KOPT-K1 (cell line): ENCODE measurements around the gene TMEM132D.

ENCODE experiments used
- H3K27ac ChIP-seq: fragments of 200-600 bp; sonication (generic); 2 replicates; pipeline ENCODE4 v1.5.1; 2016; ENCODE audit warnings: antibody characterized with exemption, mild to moderate bottlenecking, low read depth, low read length; ENCODE audit not compliant: poor library complexity, severe bottlenecking
- H3K36me3 ChIP-seq: fragments of 200-600 bp; sonication (generic); 2 replicates; pipeline ENCODE4 v1.5.1; 2017; ENCODE audit warnings: antibody characterized with exemption, mild to moderate bottlenecking, low read length, moderate library complexity; ENCODE audit not compliant: insufficient read depth
- H3K9me3 ChIP-seq: fragments of 200-600 bp; sonication (generic); 2 replicates; pipeline ENCODE4 v1.5.1; 2017; ENCODE audit warnings: antibody characterized with exemption, low read length, mild to moderate bottlenecking; ENCODE audit not compliant: insufficient read depth, poor library complexity, severe bottlenecking

Gene TMEM132D

DNA sequence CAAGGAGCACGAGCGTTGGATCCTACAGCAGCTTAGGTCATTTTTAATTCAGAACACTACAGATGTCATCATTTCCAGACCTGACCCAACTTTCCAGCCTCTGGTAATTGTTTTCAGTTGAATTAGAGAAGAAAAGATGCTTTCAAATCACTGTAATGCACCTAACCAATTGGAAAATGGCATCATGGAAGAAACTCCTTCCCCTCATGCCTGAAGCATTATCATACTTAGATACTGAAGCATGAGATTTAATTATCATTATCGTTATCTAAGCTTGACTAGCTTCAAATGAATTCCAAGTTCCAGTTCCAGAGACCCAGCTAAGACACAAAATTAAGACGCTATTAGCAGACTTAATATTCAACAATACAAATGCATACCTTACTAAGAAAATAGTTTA is 299.3 kb downstream of the TMEM132D start:
- H3K9me3 ChIP-seq, result peaks cover 25% of the 10 kb centered on the region
- no peaks in the 10 kb centered on the region for H3K36me3 ChIP-seq
- H3K27ac ChIP-seq, result no peak overlapping the region

DNA sequence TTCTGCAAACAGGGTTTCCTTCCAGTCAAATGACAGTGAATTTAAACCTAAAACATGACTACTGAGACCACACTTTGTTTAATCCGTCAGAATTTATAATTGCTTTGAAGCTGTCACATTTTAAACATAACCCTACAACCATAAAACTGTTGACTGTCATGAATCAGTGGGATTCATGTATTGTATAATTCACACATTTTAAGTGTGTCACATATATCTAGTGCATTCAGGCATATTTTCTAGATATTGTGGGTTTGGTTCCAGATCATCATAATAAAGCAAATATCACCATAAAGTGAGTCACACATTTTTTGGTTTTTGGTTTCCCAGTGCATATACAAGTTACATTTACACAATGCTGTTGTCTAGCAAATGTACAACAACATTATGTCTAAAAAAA is 304.4 kb downstream of the TMEM132D start:
- no peak overlapping the region for H3K27ac ChIP-seq
- H3K9me3 ChIP-seq, result peaks cover 31% of the 10 kb centered on the region
- no peaks in the 10 kb centered on the region for H3K36me3 ChIP-seq

DNA sequence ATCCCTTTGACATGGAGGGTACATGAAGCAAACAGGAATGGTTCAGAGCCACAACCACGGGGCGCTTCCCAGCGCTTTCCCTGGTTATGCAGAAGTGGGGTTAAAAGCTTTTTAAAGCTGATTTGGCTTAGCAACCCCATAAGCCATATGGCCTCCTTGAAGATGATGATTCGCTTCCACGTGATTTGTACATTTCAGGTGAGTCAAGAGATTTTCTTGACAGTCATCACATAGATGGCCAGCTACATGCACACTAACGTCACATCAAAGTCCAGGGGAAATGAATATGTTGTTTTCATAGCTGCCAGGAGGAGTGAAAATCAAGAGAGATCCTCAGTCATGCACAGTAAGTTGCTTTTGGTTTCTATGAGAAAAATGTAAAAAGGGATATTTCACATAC is 309.7 kb downstream of the TMEM132D start:
- Histone ChIP-seq H3K36me3 (no peaks in the 10 kb centered on the region), H3K9me3 (peaks cover 6% of the 10 kb centered on the region), H3K27ac (no peak overlapping the region)

DNA sequence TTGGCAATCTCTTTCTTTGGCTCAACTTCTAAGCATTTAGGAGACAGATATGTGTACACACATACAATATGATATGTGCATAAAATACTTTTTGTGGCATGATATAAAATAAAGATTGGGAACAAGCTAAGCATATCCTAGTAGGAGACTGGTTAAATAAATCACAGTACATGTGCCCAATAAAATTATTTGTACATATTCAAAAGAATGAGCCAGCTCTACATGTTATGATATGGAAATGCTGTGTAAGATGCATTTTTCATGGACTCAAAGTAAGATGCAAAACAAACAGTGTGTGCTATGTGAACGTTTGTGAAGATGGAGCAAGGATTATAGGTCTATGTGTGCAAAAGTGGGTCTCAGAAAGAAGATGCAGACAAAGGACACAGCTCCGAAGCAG is 311.4 kb downstream of the TMEM132D start:
- no peaks in the 10 kb centered on the region for H3K36me3 ChIP-seq
- H3K9me3 ChIP-seq, result peaks cover 15% of the 10 kb centered on the region
- no peak overlapping the region for H3K27ac ChIP-seq

DNA sequence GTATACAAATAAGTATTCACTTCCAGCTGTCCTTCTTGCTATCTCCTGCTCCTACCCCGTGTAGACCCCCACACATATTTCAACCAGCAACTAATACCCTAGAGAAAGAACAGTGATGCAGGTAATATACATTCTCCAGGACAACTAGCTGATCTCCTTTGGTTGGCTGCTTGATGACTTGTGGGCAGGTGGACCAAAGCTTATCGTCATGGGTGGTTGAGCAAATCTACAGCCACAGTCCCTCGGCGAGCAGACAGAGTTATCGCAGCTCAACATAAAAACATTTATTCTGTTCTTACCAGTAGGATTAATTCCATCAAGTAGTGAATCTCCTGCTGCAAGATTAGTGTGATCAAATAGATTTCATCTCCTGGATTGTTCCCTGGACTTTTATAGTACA is 314.3 kb downstream of the TMEM132D start:
- Histone ChIP-seq H3K36me3 (no peaks in the 10 kb centered on the region), H3K9me3 (peaks cover 13% of the 10 kb centered on the region), H3K27ac (no peak overlapping the region)

DNA sequence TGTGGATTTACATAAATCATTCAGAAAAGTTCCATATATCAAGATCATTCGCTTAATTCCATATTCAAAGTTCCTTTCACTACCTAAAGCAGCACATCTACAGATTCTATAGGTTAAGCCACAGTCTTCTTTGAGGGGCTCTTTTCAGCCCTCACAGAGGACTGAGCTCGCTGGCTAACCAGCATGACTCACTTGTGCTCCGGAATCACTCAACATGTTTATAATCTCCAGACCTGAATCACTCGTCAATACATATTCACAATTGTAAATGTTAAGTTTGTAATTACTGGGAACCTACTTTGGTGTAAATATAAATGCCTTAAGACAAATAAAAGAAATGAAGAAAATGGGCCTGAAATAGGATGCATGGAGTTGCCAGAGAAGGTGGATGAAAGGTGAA is 315.7 kb downstream of the TMEM132D start:
- peaks cover 13% of the 10 kb centered on the region for H3K9me3 ChIP-seq
- H3K27ac ChIP-seq, result no peak overlapping the region
- H3K36me3 ChIP-seq, result no peaks in the 10 kb centered on the region

DNA sequence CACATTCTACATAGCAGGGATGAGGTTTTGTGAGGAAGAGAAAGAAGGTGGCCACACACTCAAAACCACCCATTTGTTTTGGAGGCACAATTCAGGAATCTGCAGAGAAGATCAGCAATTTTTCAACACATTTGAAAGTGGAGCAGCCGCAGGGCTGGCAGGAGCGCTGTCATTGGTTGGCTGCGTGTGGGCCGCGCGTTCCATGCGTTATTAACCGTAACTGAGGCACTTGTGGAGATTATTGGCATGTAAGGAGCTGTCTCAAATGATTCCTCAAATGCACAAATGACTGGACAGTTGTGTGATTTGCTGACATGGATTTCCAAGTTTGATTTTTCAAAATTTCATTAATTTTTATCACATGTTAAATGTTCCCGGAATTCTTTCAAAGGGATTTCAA is 318.5 kb downstream of the TMEM132D start:
- peaks cover 13% of the 10 kb centered on the region for H3K9me3 ChIP-seq
- H3K27ac ChIP-seq, result no peak overlapping the region
- H3K36me3 ChIP-seq, result no peaks in the 10 kb centered on the region

DNA sequence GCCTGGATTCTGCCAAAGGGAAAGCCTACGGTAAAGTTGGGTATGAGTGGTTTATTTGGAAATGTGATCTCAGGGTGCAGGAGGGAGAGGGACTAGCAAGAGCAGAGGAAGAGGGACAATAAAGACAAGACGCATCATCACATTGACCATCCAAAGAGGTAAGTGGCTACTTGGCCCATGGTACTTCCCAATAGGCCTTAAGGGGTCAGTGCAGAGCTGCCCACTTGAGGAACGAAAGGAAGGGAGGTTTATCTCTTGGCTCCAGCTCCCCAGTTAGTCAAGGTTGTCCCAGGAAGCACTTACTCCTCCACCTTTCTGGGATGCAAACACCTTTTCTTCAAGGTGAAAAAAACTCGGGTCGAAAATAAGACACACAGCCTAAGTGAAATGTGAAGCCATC is 323.9 kb downstream of the TMEM132D start:
- no peak overlapping the region for H3K27ac ChIP-seq
- H3K36me3 ChIP-seq, result no peaks in the 10 kb centered on the region
- peaks cover 7% of the 10 kb centered on the region for H3K9me3 ChIP-seq

DNA sequence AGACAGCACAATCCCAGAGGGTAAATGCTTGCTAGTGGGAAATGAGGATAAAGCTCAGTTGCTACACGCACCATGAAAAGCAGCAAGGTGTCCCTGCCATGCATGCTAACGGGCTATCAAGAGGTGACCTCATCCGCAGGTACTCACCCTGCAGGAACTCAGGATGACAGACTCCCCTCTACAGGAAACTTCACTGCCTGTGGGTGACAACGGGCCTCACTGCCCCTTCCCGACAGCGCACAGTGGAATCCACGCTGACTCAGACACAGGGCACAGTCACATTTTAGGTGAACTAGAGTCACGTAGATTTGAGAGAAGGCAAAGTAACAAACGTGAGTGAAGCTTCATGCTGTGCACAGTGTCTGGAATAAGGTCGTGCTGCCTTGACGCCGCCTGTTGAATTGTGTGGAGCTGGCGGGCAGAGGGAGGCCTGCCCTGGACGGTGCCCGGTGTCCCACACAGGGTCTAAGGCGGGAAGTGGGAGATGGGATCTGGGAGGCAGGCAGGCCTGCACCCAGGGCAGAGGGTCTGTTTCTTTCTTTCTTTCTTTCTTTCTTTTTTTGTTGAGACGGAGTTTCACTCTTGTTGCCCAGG is 331.8 kb downstream of the TMEM132D start:
- Histone ChIP-seq H3K36me3 (no peaks in the 10 kb centered on the region), H3K27ac (no peak overlapping the region), H3K9me3 (peaks cover 19% of the 10 kb centered on the region)

DNA sequence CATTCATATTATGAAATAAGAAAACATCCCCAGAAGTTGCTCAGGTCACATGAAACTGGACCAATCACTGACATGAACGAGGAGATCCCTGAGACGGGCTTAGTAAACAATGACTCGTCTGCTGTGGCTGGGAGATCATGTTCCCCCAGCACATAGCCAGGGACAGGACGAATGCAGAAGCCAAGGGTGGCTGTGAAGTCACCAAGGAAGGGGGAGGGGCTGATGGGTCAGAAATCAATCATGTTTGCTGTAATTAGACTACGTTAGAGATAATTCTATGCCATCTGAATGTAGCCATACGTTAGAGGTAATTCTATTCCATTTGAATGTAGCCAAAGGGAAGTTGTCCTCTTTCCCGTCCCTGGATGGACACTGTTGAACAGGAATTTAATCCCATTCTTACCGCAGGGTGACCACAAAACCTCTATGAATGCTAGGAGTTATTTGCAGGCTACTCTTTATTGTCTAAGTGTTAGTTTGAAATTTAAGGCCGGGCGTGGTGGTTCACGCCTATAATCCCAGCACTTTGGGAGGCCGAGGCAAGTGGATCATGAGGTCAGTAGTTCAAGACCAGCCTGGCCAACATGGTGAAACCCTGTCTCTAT is 332.9 kb downstream of the TMEM132D start:
- H3K36me3 ChIP-seq, result no peaks in the 10 kb centered on the region
- peaks cover 19% of the 10 kb centered on the region for H3K9me3 ChIP-seq
- H3K27ac ChIP-seq, result no peak overlapping the region

DNA sequence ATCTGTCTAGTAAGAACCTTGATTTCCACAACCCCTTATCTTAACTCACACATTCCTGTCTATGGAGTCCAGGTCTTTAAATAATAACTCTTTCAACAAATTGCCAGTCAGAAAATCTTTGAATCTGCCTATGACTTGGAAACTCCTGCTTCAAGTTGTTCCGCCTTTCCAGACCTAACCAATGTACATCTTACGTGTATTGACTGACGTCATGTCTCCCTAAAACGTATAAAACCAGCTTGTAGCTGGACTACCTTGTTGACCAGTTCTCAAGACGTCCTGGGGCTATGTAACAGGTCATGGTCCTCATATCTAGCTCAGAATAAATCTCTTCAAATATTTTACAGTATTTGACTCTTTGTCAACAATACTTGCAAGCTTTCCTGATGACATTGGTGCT is 337.0 kb downstream of the TMEM132D start:
- Histone ChIP-seq H3K27ac (peak overlapping the region; percentile 98), H3K9me3 (peaks cover 19% of the 10 kb centered on the region)

DNA sequence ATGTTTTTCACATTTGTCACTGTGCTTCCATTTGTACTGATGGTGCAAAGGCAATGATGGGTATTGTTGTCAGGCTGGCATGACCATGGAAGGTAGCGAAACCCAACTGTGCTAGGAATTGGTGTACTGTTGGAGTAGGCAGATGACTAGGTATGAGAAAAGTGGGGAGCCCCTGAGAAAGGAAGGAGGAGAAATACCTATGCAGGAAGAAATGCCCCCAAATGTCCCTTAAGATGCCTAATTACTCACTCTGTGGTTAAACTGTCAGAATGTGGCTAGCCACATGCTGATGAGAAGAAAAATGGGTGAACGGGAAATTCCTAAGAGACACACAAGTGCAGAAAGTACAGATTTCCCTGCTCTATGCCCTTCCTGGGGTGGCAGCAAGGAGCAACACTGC is 339.1 kb downstream of the TMEM132D start:
- Histone ChIP-seq H3K36me3 (no peaks in the 10 kb centered on the region), H3K27ac (peak overlapping the region; percentile 98), H3K9me3 (peaks cover 6% of the 10 kb centered on the region)

More for the DNA sequence above, 337.0 kb downstream of the TMEM132D start:
- no peaks in the 10 kb centered on the region for H3K36me3 ChIP-seq

DNA sequence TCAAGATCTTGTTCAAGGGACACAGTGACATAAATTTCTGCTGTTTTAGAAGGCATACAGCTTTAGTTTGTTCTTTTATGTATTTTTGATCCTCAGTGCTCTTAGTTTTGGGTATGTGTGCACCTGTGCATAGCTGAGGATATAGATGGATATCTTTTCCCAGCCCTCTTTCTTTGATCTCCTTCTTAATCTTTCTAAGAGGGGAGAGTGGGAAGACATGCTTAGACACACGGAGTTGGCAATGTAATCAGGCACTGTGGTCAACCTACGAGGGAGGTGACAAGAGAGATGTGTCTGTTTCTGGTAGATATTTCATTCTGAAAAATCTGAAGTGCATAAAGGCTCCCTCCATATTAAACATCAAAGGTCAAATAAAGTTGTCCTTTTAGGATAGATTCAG is 340.6 kb downstream of the TMEM132D start:
- H3K36me3 ChIP-seq, result no peaks in the 10 kb centered on the region
- H3K27ac ChIP-seq, result peak overlapping the region; percentile 98
- peaks cover 6% of the 10 kb centered on the region for H3K9me3 ChIP-seq

DNA sequence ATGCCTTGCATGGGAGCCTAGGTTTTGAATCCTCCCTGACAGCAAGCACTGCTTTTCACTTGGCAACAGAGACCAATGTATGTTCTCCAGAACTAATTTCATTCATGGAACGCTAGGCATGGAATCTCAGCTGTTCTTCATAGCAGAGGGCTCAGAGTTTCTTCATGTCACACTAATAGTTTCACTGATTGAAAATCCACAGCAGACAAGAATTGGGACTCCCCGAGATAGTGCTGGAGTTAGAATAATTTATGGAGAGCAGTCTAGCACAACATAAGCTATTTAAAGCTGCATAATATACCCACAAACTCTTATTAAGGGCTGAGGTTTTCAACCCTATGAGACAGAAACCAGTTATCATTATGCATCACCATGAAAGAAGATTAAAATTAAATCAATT is 342.5 kb downstream of the TMEM132D start:
- H3K9me3 ChIP-seq, result peaks cover 15% of the 10 kb centered on the region
- peak overlapping the region; percentile 98 for H3K27ac ChIP-seq

DNA sequence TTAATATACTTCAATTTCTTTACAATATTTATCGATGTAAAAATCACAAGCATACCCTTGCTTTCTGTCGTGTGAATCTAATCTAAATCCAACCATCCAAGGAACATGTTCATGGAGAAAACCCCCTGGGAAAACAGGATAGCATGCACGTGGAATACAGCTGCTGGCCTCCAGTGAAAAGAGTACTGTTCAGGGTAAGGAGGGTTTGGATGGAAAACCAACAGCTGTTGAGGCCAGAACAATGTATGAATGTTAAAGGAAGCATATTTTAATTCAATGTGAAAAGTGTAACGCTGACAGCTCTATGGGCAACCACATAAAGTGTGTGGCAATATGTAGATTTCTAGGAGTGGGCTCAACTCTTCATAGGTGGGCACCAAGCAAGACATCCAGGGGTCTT is 344.0 kb downstream of the TMEM132D start:
- Histone ChIP-seq H3K27ac (peak overlapping the region; percentile 24), H3K36me3 (no peaks in the 10 kb centered on the region)

More for the DNA sequence above, 342.5 kb downstream of the TMEM132D start:
- no peaks in the 10 kb centered on the region for H3K36me3 ChIP-seq

DNA sequence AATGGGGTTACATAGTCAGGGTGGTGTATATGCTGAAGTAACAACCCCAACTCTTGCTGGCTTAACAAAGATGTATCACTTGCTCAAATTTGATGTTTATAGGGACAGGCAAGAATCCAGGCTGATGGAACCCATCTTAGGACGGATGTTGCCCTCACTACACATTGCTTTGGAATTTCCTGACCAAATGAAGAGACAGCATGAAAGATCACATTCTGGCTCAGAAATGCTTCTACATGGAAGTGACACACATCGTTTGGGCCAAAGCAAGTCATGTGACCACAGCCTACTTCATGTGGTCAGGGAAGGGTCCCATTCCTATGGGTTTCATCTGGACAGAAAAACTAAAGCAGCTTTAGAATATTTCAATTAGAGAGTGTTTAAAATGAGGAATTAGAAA is 345.8 kb downstream of the TMEM132D start:
- H3K27ac ChIP-seq, result no peak overlapping the region
- H3K9me3 ChIP-seq, result peaks cover 19% of the 10 kb centered on the region
- no peaks in the 10 kb centered on the region for H3K36me3 ChIP-seq

More for the DNA sequence above, 344.0 kb downstream of the TMEM132D start:
- H3K9me3 ChIP-seq, result peaks cover 19% of the 10 kb centered on the region
